ENCODE measurements around the gene BTBD17. TPM values are rescaled to one million over a fixed set of nuclear protein-coding genes. Genes with fewer than 3 reads are reported as not detected.

Gene BTBD17
- total RNA-seq, 1 experiment from 2014 or later: not detected

- Histone ChIP-seq H3K79me2 (ENCODE audit: insufficient read depth, low read length) (no peaks in the 10 kb centered on the region), H3K27ac (ENCODE audit: low read depth, low read length) (no peak overlapping the region), H3K9me3 (ENCODE audit: control insufficient read depth in 1 of 2, insufficient read depth in 1 of 2, low read depth in 1 of 2, low read length in 2 of 2) (no peaks in the 10 kb centered on the region), H3K4me3 (replicated peaks in 1 of 2; ENCODE audit: low read depth in 1 of 2, low read length in 2 of 2) (no peak overlapping the region), H3K9ac (ENCODE audit: low read length) (no peak overlapping the region), H4K20me1 (ENCODE audit: insufficient read depth) (no peaks in the 10 kb centered on the region), H3K4me1 (ENCODE audit: control insufficient read depth in 1 of 2, insufficient read depth in 2 of 2, low read length in 2 of 2) (peaks cover 0 to 8% of the 10 kb centered on the region in 2 experiments; a peak in 2 of 4 replicates), H2AFZ (ENCODE audit: low read depth, low read length, poor library complexity, severe bottlenecking) (no peak overlapping the region), H3K9me2 (ENCODE audit: insufficient read depth) (no peaks in the 10 kb centered on the region), H3K4me2 (ENCODE audit: low read length) (no peak overlapping the region), H3K36me3 (ENCODE audit: control insufficient read depth in 1 of 2, insufficient read depth in 2 of 2, low read length in 2 of 2) (no peaks in the 10 kb centered on the region), H3K27me3 (ENCODE audit: insufficient read depth, low read length) (no peaks in the 10 kb centered on the region)
- ChIA-PET CTCF (no interaction called here), RAD21 (ENCODE audit: low non-redundant PET in 1 of 2, low total read pairs in 2 of 2, uncharacterized antibody in 2 of 2, unreplicated experiment in 2 of 2) (no interaction called here), POLR2A (no interaction called here)
- no TSS peak for BruUV-seq (replicated peaks)
- ATAC-seq: no peak
- intact Hi-C loops (cut with micrococcal nuclease): no loop called here
- TF ChIP-seq CTCF (IDR thresholded peaks at IDR 0.05 in 2 of 3, conservative IDR thresholded peaks at IDR 0.05 in 1 of 3; ENCODE audit: borderline replicate concordance in 1 of 3, insufficient read depth in 1 of 3, low read depth in 2 of 3, low read length in 2 of 3) (no peak), CEBPB (IDR thresholded peaks at IDR 0.05; ENCODE audit: low read depth) (no peak), YY1 (IDR thresholded peaks at IDR 0.05; ENCODE audit: extremely low read depth, insufficient replicate concordance, low read depth, low read length) (no peak), POLR2AphosphoS5 (IDR thresholded peaks at IDR 0.05; ENCODE audit: low read depth, low read length) (no peak), POLR2A (IDR thresholded peaks at IDR 0.05; ENCODE audit: borderline replicate concordance, extremely low read depth, insufficient read depth, insufficient read length) (no peak), JUND (IDR thresholded peaks at IDR 0.05) (no peak), MAX (IDR thresholded peaks at IDR 0.05) (no peak), SP1 (IDR thresholded peaks at IDR 0.05; ENCODE audit: low read depth) (no peak), SIN3A (IDR thresholded peaks at IDR 0.05; ENCODE audit: low read depth) (no peak), ZFX (IDR thresholded peaks at IDR 0.05) (no peak), TCF7L2 (IDR thresholded peaks at IDR 0.05; ENCODE audit: borderline replicate concordance, extremely low read depth, insufficient read depth, insufficient read length) (no peak), CBX3 (IDR thresholded peaks at IDR 0.05; ENCODE audit: low read depth) (no peak), EZH2 (IDR thresholded peaks at IDR 0.05) (no peak), SRF (IDR thresholded peaks at IDR 0.05; ENCODE audit: low read depth) (no peak), ZNF274 (IDR thresholded peaks at IDR 0.05; ENCODE audit: low read depth, low read length) (no peak), RAD21 (IDR thresholded peaks at IDR 0.05; ENCODE audit: low read depth) (no peak)
- TF ChIP-seq, protein P1, sequence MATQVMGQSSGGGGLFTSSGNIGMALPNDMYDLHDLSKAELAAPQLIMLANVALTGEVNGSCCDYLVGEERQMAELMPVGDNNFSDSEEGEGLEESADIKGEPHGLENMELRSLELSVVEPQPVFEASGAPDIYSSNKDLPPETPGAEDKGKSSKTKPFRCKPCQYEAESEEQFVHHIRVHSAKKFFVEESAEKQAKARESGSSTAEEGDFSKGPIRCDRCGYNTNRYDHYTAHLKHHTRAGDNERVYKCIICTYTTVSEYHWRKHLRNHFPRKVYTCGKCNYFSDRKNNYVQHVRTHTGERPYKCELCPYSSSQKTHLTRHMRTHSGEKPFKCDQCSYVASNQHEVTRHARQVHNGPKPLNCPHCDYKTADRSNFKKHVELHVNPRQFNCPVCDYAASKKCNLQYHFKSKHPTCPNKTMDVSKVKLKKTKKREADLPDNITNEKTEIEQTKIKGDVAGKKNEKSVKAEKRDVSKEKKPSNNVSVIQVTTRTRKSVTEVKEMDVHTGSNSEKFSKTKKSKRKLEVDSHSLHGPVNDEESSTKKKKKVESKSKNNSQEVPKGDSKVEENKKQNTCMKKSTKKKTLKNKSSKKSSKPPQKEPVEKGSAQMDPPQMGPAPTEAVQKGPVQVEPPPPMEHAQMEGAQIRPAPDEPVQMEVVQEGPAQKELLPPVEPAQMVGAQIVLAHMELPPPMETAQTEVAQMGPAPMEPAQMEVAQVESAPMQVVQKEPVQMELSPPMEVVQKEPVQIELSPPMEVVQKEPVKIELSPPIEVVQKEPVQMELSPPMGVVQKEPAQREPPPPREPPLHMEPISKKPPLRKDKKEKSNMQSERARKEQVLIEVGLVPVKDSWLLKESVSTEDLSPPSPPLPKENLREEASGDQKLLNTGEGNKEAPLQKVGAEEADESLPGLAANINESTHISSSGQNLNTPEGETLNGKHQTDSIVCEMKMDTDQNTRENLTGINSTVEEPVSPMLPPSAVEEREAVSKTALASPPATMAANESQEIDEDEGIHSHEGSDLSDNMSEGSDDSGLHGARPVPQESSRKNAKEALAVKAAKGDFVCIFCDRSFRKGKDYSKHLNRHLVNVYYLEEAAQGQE (IDR thresholded peaks at IDR 0.05; ENCODE audit: low read depth): no peak
- TF ChIP-seq, protein P2, sequence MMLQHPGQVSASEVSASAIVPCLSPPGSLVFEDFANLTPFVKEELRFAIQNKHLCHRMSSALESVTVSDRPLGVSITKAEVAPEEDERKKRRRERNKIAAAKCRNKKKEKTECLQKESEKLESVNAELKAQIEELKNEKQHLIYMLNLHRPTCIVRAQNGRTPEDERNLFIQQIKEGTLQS (IDR thresholded peaks at IDR 0.05): no peak
- TF ChIP-seq, protein P3, sequence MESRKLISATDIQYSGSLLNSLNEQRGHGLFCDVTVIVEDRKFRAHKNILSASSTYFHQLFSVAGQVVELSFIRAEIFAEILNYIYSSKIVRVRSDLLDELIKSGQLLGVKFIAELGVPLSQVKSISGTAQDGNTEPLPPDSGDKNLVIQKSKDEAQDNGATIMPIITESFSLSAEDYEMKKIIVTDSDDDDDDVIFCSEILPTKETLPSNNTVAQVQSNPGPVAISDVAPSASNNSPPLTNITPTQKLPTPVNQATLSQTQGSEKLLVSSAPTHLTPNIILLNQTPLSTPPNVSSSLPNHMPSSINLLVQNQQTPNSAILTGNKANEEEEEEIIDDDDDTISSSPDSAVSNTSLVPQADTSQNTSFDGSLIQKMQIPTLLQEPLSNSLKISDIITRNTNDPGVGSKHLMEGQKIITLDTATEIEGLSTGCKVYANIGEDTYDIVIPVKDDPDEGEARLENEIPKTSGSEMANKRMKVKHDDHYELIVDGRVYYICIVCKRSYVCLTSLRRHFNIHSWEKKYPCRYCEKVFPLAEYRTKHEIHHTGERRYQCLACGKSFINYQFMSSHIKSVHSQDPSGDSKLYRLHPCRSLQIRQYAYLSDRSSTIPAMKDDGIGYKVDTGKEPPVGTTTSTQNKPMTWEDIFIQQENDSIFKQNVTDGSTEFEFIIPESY (IDR thresholded peaks at IDR 0.05; ENCODE audit: extremely low read depth, insufficient replicate concordance, low read length): no peak
- DNase-seq (ENCODE audit: low read depth, low spot score): no peak
Measured at GRCh38 chr17:74342224-74342623, 19.4 kb downstream of the BTBD17 start.

All from HCT116 (cell line).